HL-60 (cell line): ENCODE measurements around the gene NAV2.

Source experiments
- DNase-seq, 2 experiments: peaks; one replicate each; pipeline ENCODE4 v3.0.0-alpha.2; 2010 to 2020; ENCODE audit warnings: low read depth in 1 of 2, low spot score in 1 of 2
- H3K27ac ChIP-seq: fragments of 250-450 bp; sonication (Bioruptor Pico); replicated peaks from 2 replicates; pipeline ENCODE4 v1.5.1; 2020; ENCODE audit warnings: mild to moderate bottlenecking, moderate library complexity
- H3K27me3 ChIP-seq: fragments of 250-450 bp; sonication (Bioruptor Pico); 2 replicates; pipeline ENCODE4 v1.5.1; 2021; ENCODE audit warnings: mild to moderate bottlenecking, moderate library complexity; ENCODE audit not compliant: insufficient read depth, poor library complexity, severe bottlenecking
- H3K4me3 ChIP-seq: replicated peaks from 2 replicates; pipeline ENCODE4 v1.5.1; 2011; ENCODE audit warnings: mild to moderate bottlenecking, control low read depth, low read length; ENCODE audit not compliant: insufficient read depth
- GABPA ChIP-seq: IDR thresholded peaks from 2 replicates; pipeline ENCODE4 v1.6.1; 2012; ENCODE audit warnings: low read depth
- POLR2AphosphoS5 ChIP-seq: IDR thresholded peaks from 2 replicates; pipeline ENCODE4 v1.6.1; 2012; ENCODE audit warnings: low read depth
- SPI1 ChIP-seq: IDR thresholded peaks from 2 replicates; pipeline ENCODE4 v1.6.1; 2012; ENCODE audit warnings: low read depth, mild to moderate bottlenecking, borderline replicate concordance
- TF ChIP-seq, protein P1 (sequence below): IDR thresholded peaks from one replicate; pipeline ENCODE4 v1.5.1; 2011; ENCODE audit warnings: low read length, control low read depth, inconsistent platforms; ENCODE audit not compliant: insufficient read depth
- TF ChIP-seq, protein P2 (sequence below): IDR thresholded peaks from 2 replicates; pipeline ENCODE4 v1.6.1; 2012; ENCODE audit warnings: low read depth; ENCODE audit not compliant: insufficient replicate concordance

The NAV2 gene

DNA sequence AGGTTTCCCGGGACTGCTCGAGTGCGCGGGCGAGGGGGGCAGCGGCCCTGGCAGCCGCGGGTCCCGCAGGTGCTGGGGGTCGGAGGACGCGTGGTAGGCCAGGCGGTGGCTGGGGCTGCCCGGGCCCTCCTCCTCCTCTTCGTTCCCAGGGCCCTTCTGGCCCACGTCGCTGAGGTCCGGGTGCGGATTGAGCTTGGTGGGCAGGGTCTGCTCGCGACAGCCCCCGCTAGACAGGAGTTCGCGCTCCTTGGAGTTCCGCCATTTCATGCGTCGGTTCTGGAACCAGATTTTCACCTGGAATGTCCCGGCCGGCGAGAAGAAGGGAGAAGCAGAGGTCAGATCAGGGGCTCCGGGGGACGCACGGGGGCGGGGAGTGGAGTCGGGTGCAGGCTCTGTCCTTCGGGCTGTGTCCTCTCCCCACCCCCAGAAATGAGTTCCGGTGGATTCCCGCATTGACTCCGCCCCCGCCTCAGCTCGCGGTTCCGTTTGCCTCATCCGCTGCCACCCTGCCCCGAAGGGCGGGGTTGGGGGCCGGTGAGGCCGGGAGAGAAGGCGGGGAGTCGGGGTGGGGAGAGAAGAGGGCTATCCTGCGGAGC lies 443.7 kb downstream of the NAV2 start:
- Histone ChIP-seq H3K27ac (no peak overlapping the region), H3K4me3 (no peak overlapping the region), H3K27me3 (peaks cover 42% of the 10 kb centered on the region)
- DNase-seq: no peak
- TF ChIP-seq GABPA (no peak), SPI1 (no peak), POLR2AphosphoS5 (no peak)
- TF ChIP-seq, protein P1, sequence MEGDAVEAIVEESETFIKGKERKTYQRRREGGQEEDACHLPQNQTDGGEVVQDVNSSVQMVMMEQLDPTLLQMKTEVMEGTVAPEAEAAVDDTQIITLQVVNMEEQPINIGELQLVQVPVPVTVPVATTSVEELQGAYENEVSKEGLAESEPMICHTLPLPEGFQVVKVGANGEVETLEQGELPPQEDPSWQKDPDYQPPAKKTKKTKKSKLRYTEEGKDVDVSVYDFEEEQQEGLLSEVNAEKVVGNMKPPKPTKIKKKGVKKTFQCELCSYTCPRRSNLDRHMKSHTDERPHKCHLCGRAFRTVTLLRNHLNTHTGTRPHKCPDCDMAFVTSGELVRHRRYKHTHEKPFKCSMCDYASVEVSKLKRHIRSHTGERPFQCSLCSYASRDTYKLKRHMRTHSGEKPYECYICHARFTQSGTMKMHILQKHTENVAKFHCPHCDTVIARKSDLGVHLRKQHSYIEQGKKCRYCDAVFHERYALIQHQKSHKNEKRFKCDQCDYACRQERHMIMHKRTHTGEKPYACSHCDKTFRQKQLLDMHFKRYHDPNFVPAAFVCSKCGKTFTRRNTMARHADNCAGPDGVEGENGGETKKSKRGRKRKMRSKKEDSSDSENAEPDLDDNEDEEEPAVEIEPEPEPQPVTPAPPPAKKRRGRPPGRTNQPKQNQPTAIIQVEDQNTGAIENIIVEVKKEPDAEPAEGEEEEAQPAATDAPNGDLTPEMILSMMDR: no peak
- TF ChIP-seq, protein P2, sequence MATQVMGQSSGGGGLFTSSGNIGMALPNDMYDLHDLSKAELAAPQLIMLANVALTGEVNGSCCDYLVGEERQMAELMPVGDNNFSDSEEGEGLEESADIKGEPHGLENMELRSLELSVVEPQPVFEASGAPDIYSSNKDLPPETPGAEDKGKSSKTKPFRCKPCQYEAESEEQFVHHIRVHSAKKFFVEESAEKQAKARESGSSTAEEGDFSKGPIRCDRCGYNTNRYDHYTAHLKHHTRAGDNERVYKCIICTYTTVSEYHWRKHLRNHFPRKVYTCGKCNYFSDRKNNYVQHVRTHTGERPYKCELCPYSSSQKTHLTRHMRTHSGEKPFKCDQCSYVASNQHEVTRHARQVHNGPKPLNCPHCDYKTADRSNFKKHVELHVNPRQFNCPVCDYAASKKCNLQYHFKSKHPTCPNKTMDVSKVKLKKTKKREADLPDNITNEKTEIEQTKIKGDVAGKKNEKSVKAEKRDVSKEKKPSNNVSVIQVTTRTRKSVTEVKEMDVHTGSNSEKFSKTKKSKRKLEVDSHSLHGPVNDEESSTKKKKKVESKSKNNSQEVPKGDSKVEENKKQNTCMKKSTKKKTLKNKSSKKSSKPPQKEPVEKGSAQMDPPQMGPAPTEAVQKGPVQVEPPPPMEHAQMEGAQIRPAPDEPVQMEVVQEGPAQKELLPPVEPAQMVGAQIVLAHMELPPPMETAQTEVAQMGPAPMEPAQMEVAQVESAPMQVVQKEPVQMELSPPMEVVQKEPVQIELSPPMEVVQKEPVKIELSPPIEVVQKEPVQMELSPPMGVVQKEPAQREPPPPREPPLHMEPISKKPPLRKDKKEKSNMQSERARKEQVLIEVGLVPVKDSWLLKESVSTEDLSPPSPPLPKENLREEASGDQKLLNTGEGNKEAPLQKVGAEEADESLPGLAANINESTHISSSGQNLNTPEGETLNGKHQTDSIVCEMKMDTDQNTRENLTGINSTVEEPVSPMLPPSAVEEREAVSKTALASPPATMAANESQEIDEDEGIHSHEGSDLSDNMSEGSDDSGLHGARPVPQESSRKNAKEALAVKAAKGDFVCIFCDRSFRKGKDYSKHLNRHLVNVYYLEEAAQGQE: no peak

DNA sequence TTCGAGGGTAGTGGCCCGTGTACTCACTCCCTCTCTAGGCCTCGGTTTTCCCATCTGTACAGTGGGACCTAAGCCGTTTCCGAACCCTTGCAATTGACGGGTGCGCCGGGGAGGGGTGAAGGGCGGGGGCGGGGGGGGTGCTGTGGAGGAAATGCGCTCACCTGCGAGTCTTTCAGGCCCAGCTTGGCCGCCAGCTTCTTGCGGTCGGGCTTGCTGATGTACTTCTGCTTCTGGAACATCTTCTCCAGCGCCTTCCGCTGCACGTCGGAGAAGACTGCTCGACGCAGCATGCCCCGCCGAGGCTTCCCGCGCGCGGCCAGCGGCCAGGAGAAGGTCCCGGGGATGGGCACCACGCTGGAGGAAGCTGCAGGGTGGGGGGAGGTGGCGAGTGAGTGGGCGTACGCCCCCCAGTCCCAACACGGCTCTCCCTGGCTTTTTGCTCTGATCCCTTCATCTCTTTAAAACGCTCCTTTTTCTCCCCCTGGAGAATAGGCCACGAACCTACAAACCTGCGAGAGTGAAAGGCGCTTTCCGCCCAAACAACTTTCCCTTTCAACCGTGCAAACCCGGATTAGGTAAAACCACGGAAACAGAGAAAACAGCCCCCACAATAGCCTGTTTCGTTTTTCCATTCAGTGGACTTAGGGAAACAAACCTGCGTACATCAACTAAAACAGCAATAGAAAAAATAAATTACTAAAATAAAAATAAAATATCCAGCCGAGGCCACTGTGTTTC lies 444.4 kb downstream of the NAV2 start:
- no peak overlapping the region for H3K27ac ChIP-seq
- DNase-seq: peak in 1 of 2 experiments; percentile 32
- H3K27me3 ChIP-seq: peaks cover 49% of the 10 kb centered on the region
- H3K4me3 ChIP-seq: no peak overlapping the region
- TF ChIP-seq, protein P2: no peak
- TF ChIP-seq SPI1: no peak
- TF ChIP-seq, protein P1: no peak
- no peak for TF ChIP-seq POLR2AphosphoS5
- TF ChIP-seq GABPA: no peak

DNA sequence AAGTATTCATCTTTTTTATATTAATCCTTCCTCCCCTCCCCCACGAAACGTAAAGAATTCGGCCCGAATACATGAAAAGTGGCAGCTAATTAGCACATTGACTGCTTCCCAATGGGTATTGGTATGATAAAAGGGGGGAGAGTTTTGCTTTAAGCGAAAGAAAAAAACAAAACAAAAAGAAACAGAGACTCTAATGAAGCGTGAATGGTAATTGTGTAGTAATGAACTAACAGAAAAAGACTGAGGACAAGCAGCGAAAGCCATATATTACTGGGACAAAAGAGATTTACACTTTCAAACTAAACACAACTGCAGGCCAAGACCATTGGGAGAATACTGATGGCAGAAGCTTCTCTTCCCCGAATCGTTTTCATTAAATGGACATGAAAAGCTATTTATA lies 445.1 kb downstream of the NAV2 start:
- TF ChIP-seq POLR2AphosphoS5 (no peak), GABPA (no peak), SPI1 (no peak)
- TF ChIP-seq, protein P1: no peak
- TF ChIP-seq, protein P2: no peak

More for the DNA sequence above, 445.1 kb downstream of the NAV2 start:
- DNase-seq: no peak
- Histone ChIP-seq H3K4me3 (no peak overlapping the region), H3K27ac (no peak overlapping the region), H3K27me3 (peaks cover 54% of the 10 kb centered on the region)
